Measurements from ENCODE around the gene RAB22A.

The RAB22A gene

GRCh38 chr20:58271606-58272351 lies 37.7 kb upstream of the RAB22A start:
- peaks cover 7% of the 10 kb centered on the region; the same call in 1 of the 2 replicates for H3K36me3 ChIP-seq (ENCODE audit: insufficient read depth, low read length)
- no peaks in the 10 kb centered on the region for H3K9me3 ChIP-seq (ENCODE audit: low read depth, low read length)
- TF ChIP-seq POLR2AphosphoS5 (IDR thresholded peaks at IDR 0.05; ENCODE audit: borderline replicate concordance, low read depth, low read length) (no peak), EZH2 (IDR thresholded peaks at IDR 0.05) (no peak), FOXP2 (optimal IDR thresholded peaks at IDR 0.05; ENCODE audit: control extremely low read depth, extremely low read length, insufficient read depth) (no peak)
- peak overlapping the region; percentile 67 for H3K27ac ChIP-seq
- H3K4me3 ChIP-seq = peak overlapping the region; percentile 31; the same call in 1 of the 2 replicates
- peak; percentile 48 for DNase-seq (ENCODE audit: low read depth, low spot score)
- H3K9ac ChIP-seq (ENCODE audit: insufficient read length) = no peak overlapping the region

DNA sequence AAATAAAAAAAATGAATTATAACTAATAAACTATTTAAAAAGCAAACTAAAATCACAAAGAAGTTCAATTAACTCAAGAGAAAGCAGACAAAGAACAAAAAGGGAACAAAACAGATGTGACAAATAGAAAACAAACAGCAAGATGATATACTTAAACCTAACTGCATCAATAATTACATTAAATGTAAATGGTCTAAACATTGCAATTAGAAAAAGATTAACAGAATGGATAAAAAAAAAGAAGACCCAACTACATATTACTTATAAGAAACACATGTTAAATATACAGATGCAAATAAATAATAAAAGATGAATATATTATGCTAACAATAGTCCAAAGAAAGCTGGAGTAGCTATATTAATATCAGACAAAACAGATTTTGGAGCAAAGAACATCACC lies 35.1 kb upstream of the RAB22A start:
- Histone ChIP-seq H3K36me3 (ENCODE audit: insufficient read depth, low read length) (peaks cover 3% of the 10 kb centered on the region; the same call in 1 of the 2 replicates), H3K27ac (no peak overlapping the region), H3K4me3 (no peak overlapping the region), H3K9ac (ENCODE audit: insufficient read length) (no peak overlapping the region), H3K9me3 (ENCODE audit: low read depth, low read length) (no peaks in the 10 kb centered on the region)
- no peak for DNase-seq (ENCODE audit: low read depth, low spot score)
- TF ChIP-seq POLR2AphosphoS5 (IDR thresholded peaks at IDR 0.05; ENCODE audit: borderline replicate concordance, low read depth, low read length) (no peak), EZH2 (IDR thresholded peaks at IDR 0.05) (no peak), FOXP2 (optimal IDR thresholded peaks at IDR 0.05; ENCODE audit: control extremely low read depth, extremely low read length, insufficient read depth) (no peak)

GRCh38 chr20:58277107-58277506 lies 32.4 kb upstream of the RAB22A start:
- TF ChIP-seq FOXP2 (optimal IDR thresholded peaks at IDR 0.05; ENCODE audit: control extremely low read depth, extremely low read length, insufficient read depth) (no peak), EZH2 (IDR thresholded peaks at IDR 0.05) (no peak), POLR2AphosphoS5 (IDR thresholded peaks at IDR 0.05; ENCODE audit: borderline replicate concordance, low read depth, low read length) (no peak)

GRCh38 chr20:58277578-58278472 lies 31.7 kb upstream of the RAB22A start:
- H3K36me3 ChIP-seq (ENCODE audit: insufficient read depth, low read length) = peaks cover 3% of the 10 kb centered on the region; the same call in 1 of the 2 replicates
- no peak overlapping the region for H3K4me3 ChIP-seq
- TF ChIP-seq EZH2 (IDR thresholded peaks at IDR 0.05) (no peak), POLR2AphosphoS5 (IDR thresholded peaks at IDR 0.05; ENCODE audit: borderline replicate concordance, low read depth, low read length) (no peak), FOXP2 (optimal IDR thresholded peaks at IDR 0.05; ENCODE audit: control extremely low read depth, extremely low read length, insufficient read depth) (no peak)
- no peak overlapping the region for H3K27ac ChIP-seq
- DNase-seq (ENCODE audit: low read depth, low spot score) = no peak
- no peaks in the 10 kb centered on the region for H3K9me3 ChIP-seq (ENCODE audit: low read depth, low read length)
- H3K9ac ChIP-seq (ENCODE audit: insufficient read length) = no peak overlapping the region

More at GRCh38 chr20:58277107-58277506, 32.4 kb upstream of the RAB22A start:
- Histone ChIP-seq H3K36me3 (ENCODE audit: insufficient read depth, low read length) (peaks cover 3% of the 10 kb centered on the region; the same call in 1 of the 2 replicates), H3K9me3 (ENCODE audit: low read depth, low read length) (no peaks in the 10 kb centered on the region), H3K4me3 (no peak overlapping the region), H3K27ac (no peak overlapping the region), H3K9ac (ENCODE audit: insufficient read length) (no peak overlapping the region)
- no peak for DNase-seq (ENCODE audit: low read depth, low spot score)

GRCh38 chr20:58286729-58287128 lies 22.8 kb upstream of the RAB22A start:
- DNase-seq (ENCODE audit: low read depth, low spot score) = no peak
- H3K9ac ChIP-seq (ENCODE audit: insufficient read length) = no peak overlapping the region
- H3K27ac ChIP-seq = no peak overlapping the region
- TF ChIP-seq POLR2AphosphoS5 (IDR thresholded peaks at IDR 0.05; ENCODE audit: borderline replicate concordance, low read depth, low read length) (no peak), FOXP2 (optimal IDR thresholded peaks at IDR 0.05; ENCODE audit: control extremely low read depth, extremely low read length, insufficient read depth) (no peak), EZH2 (IDR thresholded peaks at IDR 0.05) (no peak)
- H3K36me3 ChIP-seq (ENCODE audit: insufficient read depth, low read length) = no peaks in the 10 kb centered on the region
- H3K4me3 ChIP-seq = no peak overlapping the region
- H3K9me3 ChIP-seq (ENCODE audit: low read depth, low read length) = no peaks in the 10 kb centered on the region

GRCh38 chr20:58287638-58288037 lies 21.9 kb upstream of the RAB22A start:
- H3K27ac ChIP-seq = no peak overlapping the region
- no peak for DNase-seq (ENCODE audit: low read depth, low spot score)
- H3K9me3 ChIP-seq (ENCODE audit: low read depth, low read length) = no peaks in the 10 kb centered on the region
- no peak overlapping the region for H3K9ac ChIP-seq (ENCODE audit: insufficient read length)
- TF ChIP-seq EZH2 (IDR thresholded peaks at IDR 0.05) = no peak
- TF ChIP-seq FOXP2 (optimal IDR thresholded peaks at IDR 0.05; ENCODE audit: control extremely low read depth, extremely low read length, insufficient read depth) = no peak
- no peak for TF ChIP-seq POLR2AphosphoS5 (IDR thresholded peaks at IDR 0.05; ENCODE audit: borderline replicate concordance, low read depth, low read length)
- no peak overlapping the region for H3K4me3 ChIP-seq
- H3K36me3 ChIP-seq (ENCODE audit: insufficient read depth, low read length) = no peaks in the 10 kb centered on the region

DNA sequence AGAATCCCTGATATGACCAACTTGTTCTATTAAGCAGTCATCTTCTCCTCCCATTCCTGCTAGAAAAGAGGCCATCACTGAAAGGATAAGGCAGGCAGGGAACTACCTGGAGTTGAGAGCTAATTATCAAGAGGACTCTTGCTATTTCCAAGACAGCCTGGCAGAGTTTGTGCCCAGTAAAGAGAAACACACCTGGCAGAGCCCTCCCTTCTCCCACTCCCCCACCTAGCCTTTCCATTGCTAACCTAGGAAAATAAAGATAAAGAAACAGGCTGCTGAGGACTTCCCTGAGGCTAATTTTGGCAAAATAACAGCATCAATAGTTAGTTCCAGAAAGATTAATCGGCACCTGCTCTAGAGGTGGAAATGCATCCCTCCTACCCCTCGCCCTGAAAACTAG lies 20.4 kb upstream of the RAB22A start:
- TF ChIP-seq FOXP2 (optimal IDR thresholded peaks at IDR 0.05; ENCODE audit: control extremely low read depth, extremely low read length, insufficient read depth) (no peak), POLR2AphosphoS5 (IDR thresholded peaks at IDR 0.05; ENCODE audit: borderline replicate concordance, low read depth, low read length) (no peak), EZH2 (IDR thresholded peaks at IDR 0.05) (no peak)

GRCh38 chr20:58293453-58293852 lies 16.1 kb upstream of the RAB22A start:
- H3K9me3 ChIP-seq (ENCODE audit: low read depth, low read length) = no peaks in the 10 kb centered on the region
- no peaks in the 10 kb centered on the region for H3K36me3 ChIP-seq (ENCODE audit: insufficient read depth, low read length)
- TF ChIP-seq POLR2AphosphoS5 (IDR thresholded peaks at IDR 0.05; ENCODE audit: borderline replicate concordance, low read depth, low read length) (no peak), EZH2 (IDR thresholded peaks at IDR 0.05) (no peak), FOXP2 (optimal IDR thresholded peaks at IDR 0.05; ENCODE audit: control extremely low read depth, extremely low read length, insufficient read depth) (no peak)
- DNase-seq (ENCODE audit: low read depth, low spot score) = no peak
- no peak overlapping the region for H3K9ac ChIP-seq (ENCODE audit: insufficient read length)
- H3K27ac ChIP-seq = no peak overlapping the region
- H3K4me3 ChIP-seq = no peak overlapping the region

More for the DNA sequence above, 20.4 kb upstream of the RAB22A start:
- no peak for DNase-seq (ENCODE audit: low read depth, low spot score)
- H3K4me3 ChIP-seq = no peak overlapping the region
- no peaks in the 10 kb centered on the region for H3K9me3 ChIP-seq (ENCODE audit: low read depth, low read length)
- H3K36me3 ChIP-seq (ENCODE audit: insufficient read depth, low read length) = no peaks in the 10 kb centered on the region
- H3K9ac ChIP-seq (ENCODE audit: insufficient read length) = no peak overlapping the region
- no peak overlapping the region for H3K27ac ChIP-seq
